Subcutaneous abdominal adipose tissue (tissue), 5 donors: ENCODE measurements around the gene TMEM182.

Experiments used
- H3K27ac ChIP-seq: one replicate; pipeline ENCODE4 v1.7.0; 2013; ENCODE audit warnings: low read depth, mild to moderate bottlenecking, inconsistent platforms, low read length, moderate library complexity
- H3K27me3 ChIP-seq, 5 donors: one replicate each; pipeline ENCODE4 v1.7.0; 2013; ENCODE audit warnings: low read length in 5 of 5, inconsistent platforms in 1 of 5; ENCODE audit not compliant: control insufficient read depth in 5 of 5, insufficient read depth in 4 of 5
- H3K36me3 ChIP-seq, 5 donors: one replicate each; pipeline ENCODE4 v1.7.0; 2013; ENCODE audit warnings: low read length in 5 of 5; ENCODE audit not compliant: control insufficient read depth in 5 of 5, insufficient read depth in 5 of 5
- H3K4me1 ChIP-seq, 5 donors: one replicate each; pipeline ENCODE4 v1.7.0; 2013; ENCODE audit warnings: low read length in 5 of 5, mild to moderate bottlenecking in 3 of 5, moderate library complexity in 1 of 5; ENCODE audit not compliant: control insufficient read depth in 5 of 5, insufficient read depth in 5 of 5
- H3K4me3 ChIP-seq, 5 donors: one replicate each; pipeline ENCODE4 v1.7.0; 2013; ENCODE audit warnings: low read length in 5 of 5, low read depth in 1 of 5
- H3K9ac ChIP-seq, 5 donors: one replicate each; pipeline ENCODE4 v1.7.0; 2013; ENCODE audit warnings: low read length in 5 of 5, mild to moderate bottlenecking in 4 of 5, moderate library complexity in 3 of 5
- H3K9me3 ChIP-seq, 5 donors: one replicate each; pipeline ENCODE4 v1.7.0; 2013; ENCODE audit warnings: low read length in 5 of 5; ENCODE audit not compliant: control insufficient read depth in 5 of 5
- donor health status: healthy.
- donor health status: healthy.
- donor health status: healthy.
- donor health status: healthy.
- donor health status: healthy.

TMEM182 gene

DNA sequence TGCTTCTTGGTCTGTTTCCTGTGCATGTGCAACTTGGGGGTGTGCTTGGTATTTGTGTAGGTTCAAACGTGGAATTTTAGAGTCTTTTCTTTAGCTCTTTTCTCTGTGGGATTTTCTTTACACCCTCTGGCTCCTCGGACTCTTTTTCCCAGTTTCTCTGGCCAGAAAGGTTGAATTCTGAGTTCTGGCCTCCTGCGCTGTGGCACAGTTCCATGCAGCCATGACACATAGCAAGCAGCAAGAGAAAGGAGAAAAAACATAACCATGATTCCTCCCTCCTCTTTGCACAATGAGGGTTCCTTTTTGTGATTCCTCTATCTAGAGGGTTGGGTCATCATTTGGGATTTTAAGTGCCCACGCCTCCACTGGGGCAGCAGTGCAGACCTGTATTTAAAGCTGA is 33.8 kb downstream of the TMEM182 start:
- H3K36me3 ChIP-seq, result peaks cover 0 to 8% (median 3%) of the 10 kb centered on the region in 5 donors
- H3K4me1 ChIP-seq, result peaks cover 0 to 9% (median 2%) of the 10 kb centered on the region in 5 donors
- H3K27ac ChIP-seq, result no peak overlapping the region
- no peaks in the 10 kb centered on the region for H3K27me3 ChIP-seq
- no peak overlapping the region for H3K4me3 ChIP-seq
- no peak overlapping the region for H3K9ac ChIP-seq
- peaks cover 0 to 12% (median 3%) of the 10 kb centered on the region in 5 donors for H3K9me3 ChIP-seq

- H3K9ac ChIP-seq, result no peak overlapping the region
- no peak overlapping the region for H3K27ac ChIP-seq
- peaks cover 0 to 18% (median 10%) of the 10 kb centered on the region in 5 donors for H3K9me3 ChIP-seq
- no peak overlapping the region for H3K4me3 ChIP-seq
- H3K27me3 ChIP-seq, result no peaks in the 10 kb centered on the region
- H3K4me1 ChIP-seq, result peaks cover 0 to 9% (median 2%) of the 10 kb centered on the region in 5 donors
- H3K36me3 ChIP-seq, result peaks cover 0 to 8% (median 3%) of the 10 kb centered on the region in 5 donors
Observed at GRCh38 chr2:102796337-102796736, 34.5 kb downstream of the TMEM182 start.

DNA sequence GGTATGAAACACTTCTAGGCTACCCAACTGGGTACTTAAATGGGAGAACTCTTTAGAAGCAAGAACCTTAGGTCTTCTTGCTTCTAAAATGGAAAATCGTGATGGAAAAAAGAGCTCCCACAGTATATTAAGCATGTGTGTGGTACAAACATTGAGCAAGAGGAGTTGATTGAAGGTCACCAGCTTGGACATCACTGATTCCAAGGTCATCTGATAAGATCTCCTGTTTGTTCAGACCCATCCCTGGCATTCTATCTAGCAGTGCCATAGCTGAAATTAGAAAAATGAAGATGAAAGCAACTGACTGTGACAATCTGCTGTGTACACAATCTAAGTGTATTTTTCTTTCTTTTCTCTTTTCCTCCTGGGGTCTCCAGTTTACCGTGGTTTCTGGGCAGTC is 35.7 kb downstream of the TMEM182 start:
- H3K4me1 ChIP-seq, result peaks cover 0 to 9% (median 2%) of the 10 kb centered on the region in 5 donors
- H3K27ac ChIP-seq, result no peak overlapping the region

GRCh38 chr2:102798181-102798580 is 36.4 kb downstream of the TMEM182 start:
- H3K4me1 ChIP-seq, result peaks cover 0 to 16% (median 6%) of the 10 kb centered on the region in 5 donors
- H3K9me3 ChIP-seq, result peaks cover 0 to 34% (median 28%) of the 10 kb centered on the region in 5 donors
- H3K27ac ChIP-seq, result no peak overlapping the region
- H3K27me3 ChIP-seq, result no peaks in the 10 kb centered on the region
- peaks cover 0 to 8% (median 3%) of the 10 kb centered on the region in 5 donors for H3K36me3 ChIP-seq
- no peak overlapping the region for H3K4me3 ChIP-seq
- H3K9ac ChIP-seq, result no peak overlapping the region

More for the DNA sequence above, 35.7 kb downstream of the TMEM182 start:
- H3K9ac ChIP-seq, result no peak overlapping the region
- H3K4me3 ChIP-seq, result no peak overlapping the region
- no peaks in the 10 kb centered on the region for H3K27me3 ChIP-seq
- H3K9me3 ChIP-seq, result peaks cover 0 to 29% (median 21%) of the 10 kb centered on the region in 5 donors
- peaks cover 0 to 8% (median 3%) of the 10 kb centered on the region in 5 donors for H3K36me3 ChIP-seq

DNA sequence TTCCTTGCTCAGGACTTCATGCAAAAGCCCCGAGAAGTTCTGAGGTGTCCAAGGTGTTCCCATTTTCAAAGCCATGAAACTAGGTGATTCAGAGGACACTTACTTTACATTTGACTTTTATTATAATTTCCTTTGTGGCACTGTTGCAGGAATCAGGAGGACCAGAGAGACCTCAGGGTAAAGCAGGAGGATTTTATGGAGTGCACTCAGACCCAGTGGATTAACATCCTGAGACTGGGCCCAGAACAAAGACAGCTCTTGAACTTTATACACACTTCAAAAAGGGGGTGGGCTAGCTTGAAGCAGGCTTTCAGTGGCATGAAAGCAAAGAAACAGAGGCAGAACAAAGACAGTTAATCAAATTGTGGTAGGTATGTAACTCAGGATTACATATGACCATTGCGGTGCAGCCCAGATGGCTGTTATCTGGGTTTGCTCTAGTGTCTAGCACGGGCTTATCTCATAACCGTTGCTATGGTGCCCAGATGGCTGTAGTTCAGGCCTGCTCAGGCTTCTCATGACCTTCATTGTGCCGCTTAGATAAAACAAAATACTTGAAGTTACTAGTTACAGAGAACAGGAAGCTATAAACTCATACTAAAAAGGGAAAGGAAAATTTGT is 39.4 kb downstream of the TMEM182 start:
- Histone ChIP-seq H3K27ac (no peak overlapping the region), H3K9ac (no peak overlapping the region), H3K4me1 (peaks cover 0 to 20% (median 11%) of the 10 kb centered on the region in 5 donors)

GRCh38 chr2:102801858-102802699 is 40.2 kb downstream of the TMEM182 start:
- Histone ChIP-seq H3K9ac (no peak overlapping the region), H3K27me3 (no peaks in the 10 kb centered on the region), H3K4me3 (peak overlapping the region in 2 of 5 donors; percentile 30 to 37), H3K27ac (no peak overlapping the region), H3K9me3 (peaks cover 0 to 35% (median 29%) of the 10 kb centered on the region in 5 donors), H3K36me3 (peaks cover 0 to 11% (median 3%) of the 10 kb centered on the region in 5 donors), H3K4me1 (peaks cover 0 to 16% (median 9%) of the 10 kb centered on the region in 5 donors)

More for the DNA sequence above, 39.4 kb downstream of the TMEM182 start:
- H3K9me3 ChIP-seq, result peaks cover 0 to 35% (median 29%) of the 10 kb centered on the region in 5 donors
- peak overlapping the region in 1 of 5 donors; percentile 37 for H3K4me3 ChIP-seq
- H3K36me3 ChIP-seq, result peaks cover 0 to 11% (median 3%) of the 10 kb centered on the region in 5 donors
- H3K27me3 ChIP-seq, result no peaks in the 10 kb centered on the region

DNA sequence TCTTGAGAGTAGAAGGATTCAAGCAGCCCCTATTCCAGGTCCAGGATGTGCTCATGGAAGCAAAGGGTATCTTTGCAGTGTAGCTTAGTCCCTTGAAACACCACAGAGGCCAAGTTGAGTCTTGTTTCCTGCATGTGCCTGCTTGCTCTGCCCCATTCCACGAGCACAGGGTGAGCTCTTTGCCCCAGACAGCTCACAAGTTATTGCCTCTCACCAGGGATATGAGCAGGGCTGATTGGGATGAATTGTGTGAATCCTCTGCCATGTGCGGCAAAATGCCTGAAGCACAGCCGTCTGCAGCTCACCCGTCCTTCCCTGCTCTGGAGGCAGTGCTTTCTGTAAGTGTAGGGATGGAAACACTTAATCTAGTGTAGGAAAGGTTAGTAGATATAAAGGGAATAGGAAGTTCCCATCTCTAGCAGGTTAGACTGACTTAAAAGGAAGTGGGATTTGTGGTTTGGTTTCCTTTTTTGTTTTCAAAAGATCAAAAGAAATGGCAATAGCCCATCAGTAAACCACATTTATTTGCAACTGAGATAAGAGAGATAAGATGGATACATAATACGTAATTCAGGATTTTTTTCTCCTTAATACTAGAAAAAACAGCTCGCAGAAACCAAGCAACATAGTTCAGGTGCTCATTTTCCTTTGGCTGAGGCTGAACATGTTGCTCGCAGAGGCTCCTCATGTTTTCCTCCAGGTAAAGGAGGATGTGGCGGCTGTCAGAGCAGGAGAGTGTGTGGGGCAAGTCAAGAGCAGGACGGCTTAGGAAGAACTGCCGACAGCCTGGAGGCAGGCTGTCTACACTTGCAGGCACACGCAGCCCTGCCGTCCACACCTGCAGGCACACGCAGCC is 41.4 kb downstream of the TMEM182 start:
- Histone ChIP-seq H3K27ac (no peak overlapping the region), H3K9ac (no peak overlapping the region), H3K9me3 (peaks cover 0 to 35% (median 29%) of the 10 kb centered on the region in 5 donors), H3K36me3 (peaks cover 0 to 9% (median 3%) of the 10 kb centered on the region in 5 donors), H3K27me3 (no peaks in the 10 kb centered on the region), H3K4me1 (peaks cover 0 to 16% (median 9%) of the 10 kb centered on the region in 5 donors), H3K4me3 (peak overlapping the region in 1 of 5 donors; percentile 20)

DNA sequence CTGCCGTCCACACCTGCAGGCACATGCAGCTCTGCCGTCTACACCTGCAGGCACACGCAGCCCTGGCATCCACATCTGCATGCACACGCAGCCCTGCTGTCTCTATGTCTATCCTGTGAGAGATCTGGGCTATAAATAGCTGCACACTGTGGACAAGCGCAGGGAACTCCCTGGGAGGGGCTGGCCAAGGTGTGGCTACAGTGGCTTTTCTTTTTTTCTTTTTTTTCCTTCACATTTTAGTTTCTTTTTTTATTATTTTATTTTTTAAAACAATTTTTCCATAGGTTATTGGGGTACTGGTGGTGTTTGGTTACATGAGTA is 42.0 kb downstream of the TMEM182 start:
- no peak overlapping the region for H3K4me3 ChIP-seq
- no peak overlapping the region for H3K27ac ChIP-seq
- H3K9me3 ChIP-seq, result peaks cover 0 to 35% (median 29%) of the 10 kb centered on the region in 5 donors

DNA sequence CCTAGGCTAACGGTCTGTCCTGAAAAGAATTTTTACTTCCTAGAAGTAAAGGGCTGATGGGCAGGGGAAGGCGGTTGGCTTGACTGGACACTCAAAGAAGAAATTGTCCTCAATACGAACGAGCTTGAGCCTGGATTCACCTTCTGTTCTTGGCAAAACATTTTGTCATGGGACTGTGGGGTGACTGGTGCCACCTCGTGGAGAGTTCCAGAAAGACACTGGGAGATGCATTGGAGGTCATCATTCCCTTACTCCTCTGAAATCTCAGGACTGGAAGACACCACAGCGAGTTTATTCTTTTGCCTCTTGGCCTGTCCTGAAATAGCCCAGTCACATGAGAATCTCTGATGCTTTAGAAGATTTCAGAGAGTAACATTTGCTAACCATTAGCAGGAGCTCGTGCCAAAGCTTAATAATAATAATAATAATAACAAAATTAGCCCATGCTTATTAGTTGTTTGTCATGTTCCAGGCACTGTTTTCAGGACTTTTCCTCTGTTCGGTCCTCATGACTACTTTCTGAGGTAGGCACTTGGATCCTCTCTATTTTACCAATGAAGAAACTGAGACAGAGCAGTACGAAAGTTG is 44.5 kb downstream of the TMEM182 start:
- Histone ChIP-seq H3K4me1 (peaks cover 0 to 16% (median 9%) of the 10 kb centered on the region in 5 donors), H3K9me3 (peaks cover 0 to 19% (median 17%) of the 10 kb centered on the region in 5 donors), H3K9ac (no peak overlapping the region), H3K27me3 (no peaks in the 10 kb centered on the region), H3K4me3 (no peak overlapping the region), H3K27ac (no peak overlapping the region), H3K36me3 (peaks cover 0 to 3% (median 0%) of the 10 kb centered on the region in 5 donors)

More for the DNA sequence above, 42.0 kb downstream of the TMEM182 start:
- H3K27me3 ChIP-seq, result no peaks in the 10 kb centered on the region
- H3K36me3 ChIP-seq, result peaks cover 0 to 9% (median 3%) of the 10 kb centered on the region in 5 donors
- H3K4me1 ChIP-seq, result peaks cover 0 to 16% (median 9%) of the 10 kb centered on the region in 5 donors
- H3K9ac ChIP-seq, result no peak overlapping the region
